GM23248 (cell line): ENCODE results near the gene TBX2. TPM values are rescaled to one million over a fixed set of nuclear protein-coding genes. Genes with fewer than 3 reads are reported as not detected.

Source experiments
- DNase-seq: peaks from one replicate; pipeline ENCODE4 v3.0.0-alpha.2; 2015
- H2AFZ ChIP-seq: fragments of 200-600 bp; sonication (generic); 2 replicates; pipeline ENCODE4 v1.6.1; 2016; ENCODE audit warnings: antibody characterized with exemption
- H3F3A ChIP-seq: fragments of 200-600 bp; sonication (generic); 2 replicates; pipeline ENCODE4 v1.6.1; 2016; ENCODE audit warnings: mild to moderate bottlenecking, antibody characterized with exemption, mixed run types; ENCODE audit not compliant: insufficient read depth
- H3K27ac ChIP-seq: fragments of 200-600 bp; sonication (generic); 2 replicates; pipeline ENCODE4 v1.5.1; 2016; ENCODE audit warnings: mild to moderate bottlenecking
- H3K27me3 ChIP-seq: fragments of 200-600 bp; sonication (generic); replicated peaks from 2 replicates; pipeline ENCODE4 v1.6.1; 2016; ENCODE audit warnings: mild to moderate bottlenecking; ENCODE audit not compliant: insufficient read depth
- H3K36me3 ChIP-seq: fragments of 200-600 bp; sonication (generic); 2 replicates; pipeline ENCODE4 v1.6.1; 2016; ENCODE audit warnings: low read depth, mild to moderate bottlenecking
- H3K4me1 ChIP-seq: fragments of 200-600 bp; sonication (generic); 2 replicates; pipeline ENCODE4 v1.6.1; 2016; ENCODE audit warnings: mild to moderate bottlenecking; ENCODE audit not compliant: insufficient read depth
- H3K4me2 ChIP-seq: fragments of 200-600 bp; sonication (generic); one replicate; pipeline ENCODE4 v1.6.1; 2016; ENCODE audit warnings: mild to moderate bottlenecking; ENCODE audit not compliant: unreplicated experiment
- H3K4me3 ChIP-seq: fragments of 200-600 bp; sonication (generic); 2 replicates; pipeline ENCODE4 v1.5.1; 2016; ENCODE audit warnings: mild to moderate bottlenecking
- H3K79me2 ChIP-seq: fragments of 200-600 bp; sonication (generic); 2 replicates; pipeline ENCODE4 v1.6.1; 2016; ENCODE audit warnings: mild to moderate bottlenecking; ENCODE audit not compliant: insufficient read depth
- H3K9ac ChIP-seq: fragments of 200-600 bp; sonication (generic); 2 replicates; pipeline ENCODE4 v1.6.1; 2016; ENCODE audit warnings: mild to moderate bottlenecking
- H3K9me2 ChIP-seq: fragments of 200-600 bp; sonication (generic); 2 replicates; pipeline ENCODE4 v1.6.1; 2016; ENCODE audit warnings: mixed run types, mild to moderate bottlenecking, moderate library complexity; ENCODE audit not compliant: insufficient read depth
- H3K9me3 ChIP-seq: fragments of 200-600 bp; sonication (generic); one replicate; pipeline ENCODE4 v1.6.1; 2017; ENCODE audit warnings: low read depth
- H4K20me1 ChIP-seq: fragments of 200-600 bp; sonication (generic); 2 replicates; pipeline ENCODE4 v1.6.0; 2016; ENCODE audit not compliant: insufficient read depth
- EZH2 ChIP-seq: fragments of 200-600 bp; sonication (generic); IDR thresholded peaks from 2 replicates; pipeline ENCODE4 v1.6.1; 2018; ENCODE audit warnings: antibody characterized with exemption, mild to moderate bottlenecking; ENCODE audit not compliant: insufficient read depth, poor library complexity, severe bottlenecking
- EZH2phosphoT487 ChIP-seq: fragments of 200-600 bp; sonication (generic); IDR thresholded peaks from 2 replicates; pipeline ENCODE4 v1.6.1; 2018; ENCODE audit warnings: antibody characterized with exemption, moderate library complexity, mild to moderate bottlenecking, low read depth; ENCODE audit not compliant: insufficient read depth
- WGBS, 2 experiments: methylation state at CpG; one replicate each; pipeline ENCODE4 v1.1.6; 2015 to 2017; ENCODE audit warnings: low lambda C conversion rate in 2 of 2, low coverage in 1 of 2; ENCODE audit errors: missing lambda C conversion rate in 2 of 2; 5-methylcytosine and 5-hydroxymethylcytosine counted together
- in situ Hi-C: fragments of 300-500 bp; cut with MboI; formaldehyde crosslinking; loops from 2 replicates; pipeline ENCODE4 v1.15.0; 2020
- polyA plus RNA-seq: library from polyadenylated mRNA; unstranded; fragments of >200 nt; fragmentation: Nextera tagmentation; extraction: Ambion mirVana; gene quantifications from 2 replicates; pipeline ENCODE4 v1.2.1, GENCODE V29; 2016
- total RNA-seq: library from RNA; depleted of rRNA; stranded (reverse); fragments of >200 nt; shearing (Covaris generic); gene quantifications from 2 replicates; pipeline ENCODE4 v1.2.3, GENCODE V29; 2014

TBX2 gene
- total and polyA plus RNA-seq, 2 experiments from 2014 or later = 1.7 to 11.1 TPM

- peaks cover 8% of the 10 kb centered on the region; the same call in 1 of the 2 replicates for H3K4me1 ChIP-seq
- no peak overlapping the region for H2AFZ ChIP-seq
- no peak overlapping the region for H3K27ac ChIP-seq
- no peaks in the 10 kb centered on the region for H3K36me3 ChIP-seq
- in situ Hi-C loops = loop anchor here (5.0 kb wide), 1 partner anchor 133 kb away; no protein-coding TSS in a partner anchor
- no peaks in the 10 kb centered on the region for H3K79me2 ChIP-seq
- no peaks in the 10 kb centered on the region for H3F3A ChIP-seq
- no peak overlapping the region for H3K4me3 ChIP-seq
- no peak for DNase-seq
- WGBS, 2 experiments = 66 to 70% methylated on average over 8 of the region's 8 CpGs
- TF ChIP-seq EZH2 (no peak), EZH2phosphoT487 (no peak)
- no peaks in the 10 kb centered on the region for H3K9me2 ChIP-seq
- no peaks in the 10 kb centered on the region for H3K9me3 ChIP-seq
- H3K9ac ChIP-seq = no peak overlapping the region
- no peaks in the 10 kb centered on the region for H4K20me1 ChIP-seq
- H3K4me2 ChIP-seq = no peak overlapping the region
- peaks cover 36% of the 10 kb centered on the region for H3K27me3 ChIP-seq
These were observed 19.9 kb downstream of the TBX2 start for GRCh38 chr17:61419496-61420046.

GRCh38 chr17:61420052-61420451 is 20.4 kb downstream of the TBX2 start:
- H3K9ac ChIP-seq = no peak overlapping the region
- no peak overlapping the region for H2AFZ ChIP-seq
- peaks cover 8% of the 10 kb centered on the region; the same call in 1 of the 2 replicates for H3K4me1 ChIP-seq
- no peaks in the 10 kb centered on the region for H3K9me3 ChIP-seq
- WGBS, 2 experiments = 20 to 22% methylated on average over 4 of the region's 4 CpGs
- DNase-seq = no peak
- H3K79me2 ChIP-seq = no peaks in the 10 kb centered on the region
- H3K4me2 ChIP-seq = no peak overlapping the region
- no peaks in the 10 kb centered on the region for H3F3A ChIP-seq
- H3K4me3 ChIP-seq = no peak overlapping the region
- no peaks in the 10 kb centered on the region for H4K20me1 ChIP-seq
- in situ Hi-C loops = no loop called here
- peaks cover 36% of the 10 kb centered on the region for H3K27me3 ChIP-seq
- no peaks in the 10 kb centered on the region for H3K36me3 ChIP-seq
- H3K27ac ChIP-seq = no peak overlapping the region
- TF ChIP-seq EZH2phosphoT487 (no peak), EZH2 (no peak)
- no peaks in the 10 kb centered on the region for H3K9me2 ChIP-seq

GRCh38 chr17:61420745-61421398 is 21.2 kb downstream of the TBX2 start:
- Histone ChIP-seq H3F3A (no peaks in the 10 kb centered on the region), H2AFZ (no peak overlapping the region), H3K9me2 (no peaks in the 10 kb centered on the region), H3K4me2 (no peak overlapping the region), H3K9me3 (no peaks in the 10 kb centered on the region), H3K4me1 (peaks cover 6% of the 10 kb centered on the region; the same call in 1 of the 2 replicates), H3K27ac (no peak overlapping the region), H3K9ac (no peak overlapping the region), H3K4me3 (no peak overlapping the region), H3K79me2 (no peaks in the 10 kb centered on the region), H4K20me1 (no peaks in the 10 kb centered on the region), H3K36me3 (no peaks in the 10 kb centered on the region), H3K27me3 (peaks cover 36% of the 10 kb centered on the region)
- no peak for DNase-seq
- TF ChIP-seq EZH2phosphoT487 = no peak
- in situ Hi-C loops = no loop called here
- 75 to 78% methylated on average over 4 of the region's 4 CpGs for WGBS, 2 experiments

GRCh38 chr17:61421460-61421859 is 21.8 kb downstream of the TBX2 start:
- H3K27ac ChIP-seq = no peak overlapping the region
- H4K20me1 ChIP-seq = no peaks in the 10 kb centered on the region
- H3K4me3 ChIP-seq = no peak overlapping the region
- no peaks in the 10 kb centered on the region for H3K9me2 ChIP-seq
- TF ChIP-seq EZH2 (no peak), EZH2phosphoT487 (no peak)
- 77 to 78% methylated on average over 4 of the region's 4 CpGs for whole genome bisulfite sequencing, 2 experiments
- DNase-seq = no peak
- H3K9me3 ChIP-seq = no peaks in the 10 kb centered on the region
- no peaks in the 10 kb centered on the region for H3F3A ChIP-seq
- H3K79me2 ChIP-seq = no peaks in the 10 kb centered on the region
- no peaks in the 10 kb centered on the region for H3K36me3 ChIP-seq
- H2AFZ ChIP-seq = no peak overlapping the region
- H3K9ac ChIP-seq = no peak overlapping the region
- peaks cover 2% of the 10 kb centered on the region; the same call in 1 of the 2 replicates for H3K4me1 ChIP-seq
- in situ Hi-C loops = no loop called here
- peaks cover 36% of the 10 kb centered on the region for H3K27me3 ChIP-seq
- no peak overlapping the region for H3K4me2 ChIP-seq
